HAP-1 (cell line): ENCODE data around the gene PODN.

Experiments used
- DNase-seq, 2 experiments: peaks; one replicate each; pipeline ENCODE4 v3.0.0-alpha.2; 2016 to 2020; ENCODE audit warnings: low spot score in 2 of 2
- H3K27me3 ChIP-seq: fragments of 250-450 bp; sonication (Bioruptor Pico); 2 replicates; pipeline ENCODE4 v1.5.1; 2020; ENCODE audit warnings: low read depth, mild to moderate bottlenecking, moderate library complexity
- H3K36me3 ChIP-seq: fragments of 250-450 bp; sonication (Bioruptor Pico); replicated peaks from 2 replicates; pipeline ENCODE4 v1.5.1; 2020; ENCODE audit warnings: mild to moderate bottlenecking
- H3K4me1 ChIP-seq: fragments of 250-450 bp; sonication (Bioruptor Pico); 2 replicates; pipeline ENCODE4 v1.5.1; 2020; ENCODE audit warnings: mild to moderate bottlenecking
- H3K4me3 ChIP-seq: fragments of 250-450 bp; sonication (Bioruptor Pico); 2 replicates; pipeline ENCODE4 v1.5.1; 2020; ENCODE audit warnings: mild to moderate bottlenecking, moderate library complexity
- H3K9me3 ChIP-seq: fragments of 250-450 bp; sonication (Bioruptor Pico); 2 replicates; pipeline ENCODE4 v1.5.1; 2020; ENCODE audit warnings: mild to moderate bottlenecking, moderate library complexity
- in situ Hi-C: fragments of 300-500 bp; cut with MboI; formaldehyde crosslinking; loops from 3 replicates; pipeline ENCODE4 v1.14.3; 2020; ENCODE audit warnings: low sequenced_read_pairs, inconsistent platforms, mixed read lengths

The PODN gene

GRCh38 chr1:53074313-53075154, 12.5 kb downstream of the PODN start:
- no peaks in the 10 kb centered on the region for H3K36me3 ChIP-seq
- no peak for DNase-seq
- no peaks in the 10 kb centered on the region for H3K9me3 ChIP-seq
- H3K27me3 ChIP-seq: no peaks in the 10 kb centered on the region
- no peak overlapping the region for H3K4me3 ChIP-seq
- in situ Hi-C loops: no loop called here
- no peaks in the 10 kb centered on the region for H3K4me1 ChIP-seq

GRCh38 chr1:53075206-53075605, 13.2 kb downstream of the PODN start:
- H3K9me3 ChIP-seq: no peaks in the 10 kb centered on the region
- H3K4me3 ChIP-seq: no peak overlapping the region
- no peaks in the 10 kb centered on the region for H3K36me3 ChIP-seq
- in situ Hi-C loops: no loop called here
- no peaks in the 10 kb centered on the region for H3K4me1 ChIP-seq
- H3K27me3 ChIP-seq: no peaks in the 10 kb centered on the region
- DNase-seq: no peak

GRCh38 chr1:53075761-53076163, 13.7 kb downstream of the PODN start:
- no peaks in the 10 kb centered on the region for H3K9me3 ChIP-seq
- no peaks in the 10 kb centered on the region for H3K4me1 ChIP-seq
- DNase-seq: no peak
- H3K4me3 ChIP-seq: no peak overlapping the region
- no peaks in the 10 kb centered on the region for H3K36me3 ChIP-seq
- no peaks in the 10 kb centered on the region for H3K27me3 ChIP-seq
- in situ Hi-C loops: no loop called here

- Histone ChIP-seq H3K27me3 (no peaks in the 10 kb centered on the region), H3K9me3 (no peaks in the 10 kb centered on the region), H3K36me3 (no peaks in the 10 kb centered on the region), H3K4me1 (no peaks in the 10 kb centered on the region), H3K4me3 (no peak overlapping the region)
- in situ Hi-C loops: no loop called here
- no peak for DNase-seq
Measured at GRCh38 chr1:53076165-53076564, 14.2 kb downstream of the PODN start.

- H3K4me3 ChIP-seq: no peak overlapping the region
- H3K4me1 ChIP-seq: no peaks in the 10 kb centered on the region
- H3K27me3 ChIP-seq: no peaks in the 10 kb centered on the region
- DNase-seq: no peak
- no peaks in the 10 kb centered on the region for H3K36me3 ChIP-seq
- no peaks in the 10 kb centered on the region for H3K9me3 ChIP-seq
- in situ Hi-C loops: no loop called here
Measured at GRCh38 chr1:53076721-53077598, 14.9 kb downstream of the PODN start.

GRCh38 chr1:53077599-53077965, 15.6 kb downstream of the PODN start:
- Histone ChIP-seq H3K27me3 (no peaks in the 10 kb centered on the region), H3K4me1 (no peaks in the 10 kb centered on the region), H3K36me3 (no peaks in the 10 kb centered on the region), H3K4me3 (no peak overlapping the region), H3K9me3 (no peaks in the 10 kb centered on the region)
- DNase-seq: no peak
- in situ Hi-C loops: no loop called here

GRCh38 chr1:53078333-53079101, 16.5 kb downstream of the PODN start:
- in situ Hi-C loops: no loop called here

GRCh38 chr1:53079251-53079650, 17.2 kb downstream of the PODN start:
- Histone ChIP-seq H3K27me3 (no peaks in the 10 kb centered on the region), H3K4me3 (no peak overlapping the region), H3K4me1 (no peaks in the 10 kb centered on the region), H3K9me3 (no peaks in the 10 kb centered on the region), H3K36me3 (no peaks in the 10 kb centered on the region)
- DNase-seq: no peak
- in situ Hi-C loops: no loop called here

More at GRCh38 chr1:53078333-53079101, 16.5 kb downstream of the PODN start:
- Histone ChIP-seq H3K4me1 (no peaks in the 10 kb centered on the region), H3K36me3 (no peaks in the 10 kb centered on the region), H3K9me3 (no peaks in the 10 kb centered on the region), H3K27me3 (no peaks in the 10 kb centered on the region), H3K4me3 (no peak overlapping the region)
- no peak for DNase-seq

- no peaks in the 10 kb centered on the region for H3K27me3 ChIP-seq
- no peaks in the 10 kb centered on the region for H3K36me3 ChIP-seq
- in situ Hi-C loops: no loop called here
- no peak for DNase-seq
- H3K4me1 ChIP-seq: no peaks in the 10 kb centered on the region
- H3K9me3 ChIP-seq: no peaks in the 10 kb centered on the region
- no peak overlapping the region for H3K4me3 ChIP-seq
Measured at GRCh38 chr1:53080041-53080440, 18.0 kb downstream of the PODN start.

- no peaks in the 10 kb centered on the region for H3K27me3 ChIP-seq
- H3K4me1 ChIP-seq: no peaks in the 10 kb centered on the region
- no peaks in the 10 kb centered on the region for H3K36me3 ChIP-seq
- no peak for DNase-seq
- in situ Hi-C loops: no loop called here
- H3K4me3 ChIP-seq: no peak overlapping the region
- no peaks in the 10 kb centered on the region for H3K9me3 ChIP-seq
Measured at GRCh38 chr1:53080769-53081168, 18.8 kb downstream of the PODN start.

GRCh38 chr1:53081384-53082066, 19.5 kb downstream of the PODN start:
- no peaks in the 10 kb centered on the region for H3K9me3 ChIP-seq
- H3K36me3 ChIP-seq: no peaks in the 10 kb centered on the region
- in situ Hi-C loops: no loop called here

GRCh38 chr1:53082826-53083455, 20.9 kb downstream of the PODN start:
- Histone ChIP-seq H3K27me3 (no peaks in the 10 kb centered on the region), H3K4me1 (no peaks in the 10 kb centered on the region), H3K9me3 (no peaks in the 10 kb centered on the region), H3K36me3 (no peaks in the 10 kb centered on the region), H3K4me3 (no peak overlapping the region)
- in situ Hi-C loops: no loop called here
- no peak for DNase-seq

More at GRCh38 chr1:53081384-53082066, 19.5 kb downstream of the PODN start:
- DNase-seq: no peak
- no peaks in the 10 kb centered on the region for H3K27me3 ChIP-seq
- no peak overlapping the region for H3K4me3 ChIP-seq
- H3K4me1 ChIP-seq: no peaks in the 10 kb centered on the region
